Heart left ventricle (tissue), 16 donors: ENCODE results near the gene PTPRH. TPM values are rescaled to one million over a fixed set of nuclear protein-coding genes. Genes with fewer than 3 reads are reported as not detected.
A peak's percentile ranks its signal among the peaks of the same experiment; 100 is the strongest.

Experiments used
- ATAC-seq, 4 donors: fragments of 200-7000 bp; cut with Tn5 transposase; one replicate each; pipeline ENCODE4 v1.9.1; 2020 to 2022; ENCODE audit warnings: moderate library complexity in 4 of 4, mild to moderate bottlenecking in 3 of 4, moderate number of reproducible peaks in 1 of 4
- DNase-seq, 5 donors: peaks; one replicate each; pipeline ENCODE4 v3.0.0-alpha.2; 2020
- H3K27ac ChIP-seq, 12 donors: fragments of 200-600 bp; sonication (generic) in 4 of 12; one replicate each; pipeline versions ENCODE4 v1.5.0 to v1.8.0; 2016 to 2022; ENCODE audit warnings: mild to moderate bottlenecking in 2 of 12
- H3K27me3 ChIP-seq, 9 donors: fragments of 200-600 bp; sonication (generic) in 2 of 9; one replicate each; pipeline versions ENCODE4 v1.5.1 to v1.8.0; 2016 to 2022; ENCODE audit warnings: mild to moderate bottlenecking in 3 of 9
- H3K36me3 ChIP-seq, 9 donors: fragments of 200-600 bp; sonication (generic) in 2 of 9; one replicate each; pipeline versions ENCODE4 v1.5.0 to v1.8.0; 2018 to 2022; ENCODE audit warnings: mild to moderate bottlenecking in 2 of 9
- H3K4me1 ChIP-seq, 12 donors: fragments of 200-600 bp; sonication (generic) in 4 of 12; one replicate each; pipeline versions ENCODE4 v1.5.0 to v1.8.0; 2016 to 2022; ENCODE audit warnings: mild to moderate bottlenecking in 3 of 12
- H3K4me3 ChIP-seq, 12 donors: fragments of 200-600 bp; sonication (generic) in 4 of 12; one replicate each; pipeline versions ENCODE4 v1.5.0 to v1.8.0; 2017 to 2022; ENCODE audit warnings: mild to moderate bottlenecking in 9 of 12, moderate library complexity in 4 of 12
- H3K9me3 ChIP-seq, 12 donors: fragments of 200-600 bp; sonication (generic) in 4 of 12; one replicate each; pipeline versions ENCODE4 v1.5.0 to v1.8.0; 2016 to 2022; ENCODE audit warnings: mild to moderate bottlenecking in 1 of 12
- CTCF ChIP-seq, 12 donors: fragments of 200-600 bp; sonication (generic) in 4 of 12; IDR thresholded peaks; one replicate each; pipeline versions ENCODE4 v1.5.0 to v1.8.0; 2018 to 2022; ENCODE audit warnings: antibody characterized with exemption in 12 of 12, mild to moderate bottlenecking in 5 of 12
- POLR2A ChIP-seq, 2 donors: fragments of 450-650 bp; IDR thresholded peaks; one replicate each; pipeline ENCODE4 v1.6.1; 2017; ENCODE audit warnings: antibody characterized with exemption in 2 of 2, mild to moderate bottlenecking in 2 of 2, moderate library complexity in 2 of 2
- WGBS, 4 donors: extraction: QIAGEN DNeasy Blood & Tissue Kit in 2 of 4; methylation state at CpG; one replicate each; pipeline versions ENCODE4 v1.1.5 to v1.1.7; 2013 to 2018; 5-methylcytosine and 5-hydroxymethylcytosine counted together
- intact Hi-C, 10 donors: fragments of 100-400 bp; cut with DNase I; formaldehyde crosslinking; loops; one replicate each; pipeline versions ENCODE4 v1.11.1 to v1.14.2; 2022
- polyA plus RNA-seq, 2 donors: library from polyadenylated mRNA; stranded (reverse); fragments of 200-250 nt; gene quantifications; one replicate each; pipeline ENCODE4 v1.2.3, GENCODE V29; 2013
- total RNA-seq, 9 donors: library from RNA; depleted of rRNA in 2 of 9; stranded (reverse); fragments of >200 nt in 2 of 9; fragmentation: NEBNext Ultra II Directional in 3 of 9; extraction: Animal tissue kit (Norgen Biotek cat#: 25700) in 3 of 9; gene quantifications; one replicate each; pipeline versions ENCODE4 v1.1.0 to v1.2.4, GENCODE V29; 2016 to 2023
- donor health status: ischemic (EF 13 %, LVEDD 7.1; RV severe dilation, severe dysfunction).
- donor health status: healthy with polysubstance abuse.
- donor health status: DM: no; HTN: yes; CAD: no.
- donor health status: DM: no; HTN: no; CAD: no.
- donor health status: ischemic (EF 25% LVEDD 6.9; RV normal size, moderate dysfunction).
- donor health status: ischemic (EF 25% LVEDD 5.7; RV mildly dilated, moderate dysfunction).
- donor health status: healthy.
- donor health status: DM: yes; HTN: yes; CAD: no.
- donor health status: ischemic (EF 35%, LVEDD 5.7; RV mildly dilated, moderate dysfunction).
- donor health status: nonischemic (EF 11% LVEDD 7.7; RV severe dilation, severe dysfunction).
- donor health status: DM: yes; HTN: yes; CAD: no.
- donor health status: PGD.
- donor health status: ischemic (EF 29% LVEDD 5.4; RV normal size, mild dysfunction).
- donor health status: nonischemic (EF 23%, LVEDD 6.1; RV moderate dilation, normal function).

Gene PTPRH
- total and polyA plus RNA-seq, 11 donors = 0.75 to 11.4 (median 2.3) TPM

GRCh38 chr19:55228015-55228391, 18.7 kb upstream of the PTPRH start:
- peak in 4 of 5 donors; percentile 68 to 84 (median 78) for DNase-seq
- no peak for TF ChIP-seq CTCF (IDR thresholded peaks at IDR 0.05)
- TF ChIP-seq POLR2A (IDR thresholded peaks at IDR 0.05) = no peak
- Histone ChIP-seq H3K27me3 (no peaks in the 10 kb centered on the region), H3K9me3 (no peaks in the 10 kb centered on the region), H3K4me1 (peaks cover 0 to 24% (median 8%) of the 10 kb centered on the region in 12 donors), H3K27ac (peak overlapping the region in 10 of 12 donors; percentile 33 to 84 (median 54)), H3K36me3 (peaks cover 4 to 67% (median 49%) of the 10 kb centered on the region in 9 donors), H3K4me3 (no peak overlapping the region)
- intact Hi-C loops = no loop called here
- WGBS, 4 donors = 42 to 51% (median 45%) methylated on average over 12 to 17 of the region's 17 CpGs
- peak; percentile 86 to 91 (median 90) for ATAC-seq

GRCh38 chr19:55227241-55228014, 18.1 kb upstream of the PTPRH start:
- TF ChIP-seq CTCF (IDR thresholded peaks at IDR 0.05) (no peak), POLR2A (IDR thresholded peaks at IDR 0.05) (no peak)
- 82 to 86% (median 85%) methylated on average over 19 to 25 of the region's 25 CpGs for WGBS, 4 donors
- no peaks in the 10 kb centered on the region for H3K9me3 ChIP-seq
- ATAC-seq (peak; percentile 15 to 55 (median 40)), DNase-seq (peak in 1 of 5 donors; percentile 42)
- H3K4me1 ChIP-seq = peaks cover 0 to 24% (median 8%) of the 10 kb centered on the region in 12 donors
- intact Hi-C loops = no loop called here
- no peaks in the 10 kb centered on the region for H3K27me3 ChIP-seq
- H3K27ac ChIP-seq = peak overlapping the region in 9 of 12 donors; percentile 34 to 84 (median 55)
- H3K36me3 ChIP-seq = peaks cover 2 to 61% (median 43%) of the 10 kb centered on the region in 9 donors
- no peak overlapping the region for H3K4me3 ChIP-seq

GRCh38 chr19:55226788-55227187, 17.5 kb upstream of the PTPRH start:
- peaks cover 0 to 24% (median 8%) of the 10 kb centered on the region in 12 donors for H3K4me1 ChIP-seq
- ATAC-seq (no peak), DNase-seq (peak in 1 of 5 donors; percentile 19)
- peaks cover 0 to 55% (median 37%) of the 10 kb centered on the region in 9 donors for H3K36me3 ChIP-seq
- no peak overlapping the region for H3K4me3 ChIP-seq
- intact Hi-C loops = no loop called here
- H3K27ac ChIP-seq = no peak overlapping the region
- H3K27me3 ChIP-seq = no peaks in the 10 kb centered on the region
- TF ChIP-seq POLR2A (IDR thresholded peaks at IDR 0.05) (no peak), CTCF (IDR thresholded peaks at IDR 0.05) (no peak)
- H3K9me3 ChIP-seq = no peaks in the 10 kb centered on the region
- WGBS, 4 donors = 79 to 84% (median 81%) methylated on average over 18 of the region's 18 CpGs

- Histone ChIP-seq H3K4me1 (peaks cover 0 to 24% (median 8%) of the 10 kb centered on the region in 12 donors), H3K36me3 (peaks cover 0 to 49% (median 32%) of the 10 kb centered on the region in 9 donors), H3K4me3 (no peak overlapping the region), H3K27me3 (no peaks in the 10 kb centered on the region), H3K27ac (no peak overlapping the region), H3K9me3 (no peaks in the 10 kb centered on the region)
- intact Hi-C loops = no loop called here
- TF ChIP-seq POLR2A (IDR thresholded peaks at IDR 0.05) (no peak), CTCF (IDR thresholded peaks at IDR 0.05) (no peak)
- ATAC-seq (no peak), DNase-seq (no peak)
- 81 to 98% (median 89%) methylated on average over 7 to 9 of the region's 9 CpGs for WGBS, 4 donors
Observed at GRCh38 chr19:55226273-55226672, 17.0 kb upstream of the PTPRH start.
